GM19035 (cell line): Measurements from ENCODE around the gene PXMP4.
"Not testable (repeated sequence)": the region's sequence is repeated elsewhere in the genome, so short reads cannot be mapped to it uniquely, and the experiment has no call there.

ENCODE experiments used
- ATAC-seq: cut with Tn5 transposase; IDR thresholded peaks from one replicate; pipeline ENCODE4 v1.9.1; 2021; ENCODE audit not compliant: unreplicated experiment

PXMP4 gene

GRCh38 chr20:33719989-33720709 lies at the start of gene PXMP4:
TSS of gene PXMP4 (minus strand) at chr20:33720310. CDS start at chr20:33720207, 103 bp downstream.
- ATAC-seq: peak; percentile 95

- ATAC-seq: no peak
These were observed 48.9 kb upstream of the PXMP4 start for GRCh38 chr20:33769043-33769442.

- ATAC-seq: no peak
These were observed 47.6 kb upstream of the PXMP4 start for GRCh38 chr20:33767777-33768138.

GRCh38 chr20:33766686-33767085 lies 46.6 kb upstream of the PXMP4 start:
- ATAC-seq: no peak

- no peak for ATAC-seq
These were observed 45.5 kb upstream of the PXMP4 start for GRCh38 chr20:33765592-33765991.

- no peak for ATAC-seq
These were observed 45.0 kb upstream of the PXMP4 start for GRCh38 chr20:33765099-33765498.

GRCh38 chr20:33761698-33762250 lies 41.7 kb upstream of the PXMP4 start:
- ATAC-seq: no peak

GRCh38 chr20:33757458-33757857 lies 37.3 kb upstream of the PXMP4 start:
- ATAC-seq: no peak

GRCh38 chr20:33757046-33757445 lies 36.9 kb upstream of the PXMP4 start:
- no peak for ATAC-seq

GRCh38 chr20:33755936-33756490 lies 35.9 kb upstream of the PXMP4 start:
- ATAC-seq: not testable (repeated sequence)

- no peak for ATAC-seq
These were observed 33.7 kb upstream of the PXMP4 start for GRCh38 chr20:33753763-33754162.

GRCh38 chr20:33753143-33753542 lies 33.0 kb upstream of the PXMP4 start:
- ATAC-seq: no peak

- ATAC-seq: no peak
These were observed 31.7 kb upstream of the PXMP4 start for GRCh38 chr20:33751775-33752174.

GRCh38 chr20:33746325-33746998 lies 26.4 kb upstream of the PXMP4 start:
- ATAC-seq: no peak

GRCh38 chr20:33744773-33745385 lies 24.8 kb upstream of the PXMP4 start:
- ATAC-seq: no peak

- ATAC-seq: no peak
These were observed 24.1 kb upstream of the PXMP4 start for GRCh38 chr20:33744181-33744580.

- ATAC-seq: no peak
These were observed 20.1 kb upstream of the PXMP4 start for GRCh38 chr20:33740189-33740588.

- ATAC-seq: no peak
These were observed 19.4 kb upstream of the PXMP4 start for GRCh38 chr20:33739493-33739892.

- no peak for ATAC-seq
These were observed 16.9 kb upstream of the PXMP4 start for GRCh38 chr20:33736962-33737361.

- no peak for ATAC-seq
These were observed 13.8 kb upstream of the PXMP4 start for GRCh38 chr20:33733654-33734576.
